Glomerular endothelial cell (primary cell): ENCODE data around the gene ZNF740. TPM values are rescaled to one million over a fixed set of nuclear protein-coding genes. Genes with fewer than 3 reads are reported as not detected.
"Not testable (repeated sequence)": the region's sequence is repeated elsewhere in the genome, so short reads cannot be mapped to it uniquely, and the experiment has no call there.

ENCODE experiments used
- DNase-seq: peaks from one replicate; pipeline ENCODE4 v3.0.0-alpha.2; 2011; ENCODE audit warnings: low read depth, low spot score; ENCODE audit errors: extremely low read depth
- total RNA-seq: library from RNA; depleted of rRNA; stranded (reverse); fragments of >200 nt; gene quantifications from 2 replicates; pipeline ENCODE4 v1.2.3, GENCODE V29; 2015

The ZNF740 gene
- total RNA-seq, 1 donor from 2014 or later: 9.2 TPM

DNA sequence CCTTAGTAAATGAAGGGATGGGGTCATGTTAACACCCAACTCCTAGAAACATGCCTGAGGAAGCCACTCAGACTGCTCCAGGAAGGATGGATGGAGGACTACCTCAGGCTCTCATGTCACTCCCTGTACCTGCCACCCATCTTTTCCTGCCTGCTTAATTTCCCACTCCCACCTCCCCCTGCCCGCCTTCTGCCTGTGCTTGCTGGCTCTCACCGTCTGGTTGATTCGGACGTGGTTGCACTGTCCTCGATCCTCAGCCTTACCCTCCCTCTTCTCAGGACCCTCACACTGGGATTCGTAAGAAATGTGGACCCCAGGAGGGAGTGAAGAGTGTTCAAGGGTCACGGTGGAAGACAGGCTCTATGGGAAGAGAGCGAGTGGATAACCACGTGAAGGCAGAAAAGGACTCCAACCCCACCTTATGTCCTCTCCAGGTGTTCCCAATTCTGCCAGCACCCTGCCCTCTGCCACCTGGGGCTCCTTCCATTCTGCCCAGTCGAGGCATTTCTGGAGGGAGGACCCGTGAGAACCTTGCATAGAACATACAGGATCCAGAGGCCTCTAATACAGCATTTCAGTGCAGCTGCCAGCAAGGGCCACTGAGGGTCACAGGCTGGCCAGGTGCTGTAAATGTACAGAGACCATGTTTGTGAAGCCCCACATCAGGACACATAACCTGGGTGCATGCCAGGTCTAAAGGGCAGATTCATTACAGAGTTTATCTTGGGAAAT lies 13.6 kb downstream of the ZNF740 start:
- DNase-seq: no peak

DNA sequence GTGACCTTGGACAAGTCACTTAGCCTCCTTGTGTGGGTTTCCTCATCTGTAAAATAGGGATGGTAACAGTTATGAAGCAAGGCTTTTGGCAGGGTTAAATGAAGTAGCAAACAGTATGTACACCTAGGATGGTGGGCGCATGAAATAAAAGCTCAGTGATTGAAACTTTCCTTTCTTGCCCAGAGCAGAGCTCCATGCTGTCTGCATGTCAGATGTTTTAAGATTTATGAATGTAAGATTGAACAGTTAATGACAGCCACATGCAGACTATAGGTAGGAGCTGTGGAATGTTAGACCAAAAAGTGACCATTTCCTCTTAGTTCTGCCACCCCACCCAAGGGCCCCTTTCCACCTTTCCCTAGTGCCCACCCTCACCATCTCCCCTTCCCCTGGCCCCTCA lies 14.5 kb downstream of the ZNF740 start:
- no peak for DNase-seq

DNA sequence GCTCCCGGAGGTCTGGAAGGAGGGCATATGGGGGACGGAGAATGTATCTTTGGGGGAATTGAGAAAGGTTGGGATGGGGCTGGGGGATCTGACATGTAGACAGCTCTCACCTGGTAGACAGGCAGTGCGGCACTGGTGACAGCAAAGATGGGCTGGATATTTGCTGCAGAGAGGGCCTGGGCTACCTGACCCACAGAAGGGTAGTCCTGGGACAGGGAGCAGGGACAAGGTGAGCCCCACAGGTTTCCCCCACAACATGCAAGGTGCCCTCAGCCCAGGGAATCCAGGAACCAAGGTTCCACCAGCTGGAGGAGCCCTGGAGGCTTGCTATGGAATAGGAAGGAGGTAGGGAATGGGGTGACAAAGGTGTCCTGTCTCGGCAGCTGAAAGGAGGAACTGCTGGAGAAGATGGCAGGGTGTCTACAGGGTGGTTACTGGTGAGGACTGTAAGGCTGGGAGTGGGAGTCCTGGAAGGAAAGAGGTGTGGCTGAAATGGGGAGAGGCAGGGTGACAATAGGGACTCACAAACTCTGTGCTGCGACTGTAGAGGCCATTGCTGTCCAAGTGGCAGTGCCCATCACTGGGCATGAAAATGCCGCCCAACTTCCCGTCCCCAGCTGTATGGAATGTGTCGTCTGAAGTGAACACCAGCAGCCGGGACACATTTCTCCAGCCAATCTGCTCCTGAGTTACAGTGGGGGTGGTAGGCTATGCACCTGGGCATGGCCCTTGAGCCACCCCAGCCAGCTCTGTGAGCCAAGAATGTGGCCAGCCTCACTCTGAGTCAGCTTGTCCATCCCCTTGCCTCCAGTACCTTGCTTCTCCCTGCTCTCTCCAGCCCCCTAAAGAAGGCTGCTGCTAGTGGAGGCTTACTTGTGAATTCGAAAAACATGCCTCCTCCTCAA lies 15.2 kb downstream of the ZNF740 start:
- DNase-seq: no peak

DNA sequence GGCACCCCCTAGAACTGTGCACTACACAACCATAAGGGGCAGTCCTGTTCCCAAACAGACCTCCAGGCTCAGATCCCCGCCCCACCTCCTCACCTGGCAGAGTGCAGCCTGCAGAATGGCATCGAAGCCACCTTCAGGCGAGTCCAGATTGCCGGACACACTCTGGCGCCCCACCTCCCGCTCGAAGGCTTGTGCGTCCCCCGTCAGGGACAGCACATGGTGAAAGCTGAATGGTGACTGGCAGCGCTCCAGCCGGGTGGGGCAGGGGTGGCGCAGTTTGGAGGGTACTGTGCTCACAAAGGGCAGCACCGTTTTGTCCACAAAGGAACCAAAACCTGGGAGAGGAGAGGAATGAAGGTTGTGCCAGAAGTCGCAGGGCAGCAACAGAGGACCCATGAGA lies 16.0 kb downstream of the ZNF740 start:
- DNase-seq: no peak

DNA sequence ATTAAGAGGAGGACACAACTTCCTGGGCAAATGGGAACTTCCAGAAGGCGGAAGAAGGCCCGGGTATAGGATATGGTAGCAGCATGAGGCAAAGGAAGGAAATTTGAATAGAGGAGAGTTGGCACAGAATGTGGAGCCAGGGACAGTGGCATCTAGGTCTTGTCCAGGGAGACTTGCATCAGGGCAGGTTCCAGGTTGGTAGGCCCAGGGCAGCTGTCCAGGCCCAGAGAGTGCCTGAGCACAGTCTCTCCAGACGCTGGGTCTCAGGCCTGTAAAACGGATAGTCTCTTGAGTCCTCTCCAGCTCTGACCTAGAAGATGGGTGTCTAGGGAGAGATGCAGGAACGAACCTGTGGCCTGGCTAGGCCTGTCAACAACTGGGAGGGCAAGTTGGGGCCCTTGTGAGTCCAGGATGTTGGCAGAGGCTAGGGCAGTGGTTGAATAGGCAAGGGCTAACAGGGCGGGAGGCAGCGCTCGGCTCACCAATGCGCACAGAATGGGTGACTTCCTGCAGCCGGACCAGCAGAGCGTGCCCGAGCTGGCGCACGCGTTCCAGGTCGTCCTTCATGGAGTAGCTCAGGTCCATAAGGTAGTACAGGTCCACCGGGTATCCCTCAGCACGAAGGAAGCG lies 16.6 kb downstream of the ZNF740 start:
- DNase-seq: no peak

DNA sequence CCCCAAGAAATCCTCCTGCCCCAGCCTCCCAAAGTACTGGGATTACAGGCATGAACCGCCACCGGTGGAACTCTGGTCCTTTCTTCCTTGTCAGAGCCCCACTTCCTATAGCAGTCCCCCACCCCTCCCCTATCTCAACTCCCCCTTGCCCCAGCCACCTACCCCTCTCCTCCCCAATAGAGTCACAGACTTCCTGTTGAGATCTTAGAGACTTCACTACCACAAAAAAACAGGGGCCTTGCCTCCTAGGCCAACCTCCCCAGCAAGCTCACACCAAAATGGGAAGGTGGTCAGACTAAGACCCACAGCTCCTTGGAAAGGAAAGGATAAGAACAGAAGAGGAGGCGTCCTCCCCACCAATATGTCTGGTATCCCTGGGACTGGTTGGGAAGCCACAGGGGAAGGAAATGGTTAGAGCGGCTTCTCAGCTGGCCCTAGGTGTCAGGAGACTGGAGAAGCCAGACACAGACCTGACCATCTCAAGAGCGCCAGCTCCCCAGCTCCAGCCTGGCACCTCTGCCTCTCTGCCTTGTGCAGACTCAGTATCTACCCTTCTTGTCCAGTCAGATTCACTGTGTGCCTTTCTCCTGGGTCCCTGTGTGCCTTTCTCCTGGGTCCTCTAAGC lies 18.1 kb downstream of the ZNF740 start:
- no peak for DNase-seq

DNA sequence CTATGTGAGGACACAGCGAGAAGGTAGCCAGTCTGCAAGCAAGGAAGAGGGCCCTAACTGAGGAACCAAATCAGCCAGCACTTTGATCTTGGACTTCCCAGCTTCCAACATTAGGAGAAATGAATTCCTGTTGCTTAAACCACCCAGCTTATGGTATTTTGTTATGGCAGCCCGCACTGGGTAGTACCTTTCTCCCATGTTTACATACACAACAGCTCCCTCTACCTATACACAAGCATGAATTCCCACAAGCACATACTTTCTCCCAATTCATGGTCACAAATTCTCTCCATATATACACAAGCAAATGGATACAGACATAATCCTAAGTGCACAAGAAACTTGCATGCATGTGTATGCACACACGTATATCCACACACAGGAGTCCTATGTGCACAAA lies 19.2 kb downstream of the ZNF740 start:
- no peak for DNase-seq

DNA sequence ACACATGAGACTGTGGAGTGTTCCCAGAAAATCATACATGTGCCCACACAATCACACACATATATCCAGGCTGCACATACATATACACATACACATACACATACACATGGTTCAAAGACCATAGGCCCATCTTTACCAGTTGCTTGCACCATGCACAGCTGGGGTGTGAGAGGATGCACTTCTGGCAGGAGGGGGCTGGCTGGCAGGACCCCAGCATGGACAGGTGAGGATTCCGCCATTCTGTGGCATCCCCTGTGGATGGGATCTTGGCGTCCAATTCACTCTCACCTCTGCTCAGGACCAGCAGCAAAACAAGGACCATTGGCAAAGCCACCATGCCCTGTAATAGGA lies 19.6 kb downstream of the ZNF740 start:
- DNase-seq: no peak

DNA sequence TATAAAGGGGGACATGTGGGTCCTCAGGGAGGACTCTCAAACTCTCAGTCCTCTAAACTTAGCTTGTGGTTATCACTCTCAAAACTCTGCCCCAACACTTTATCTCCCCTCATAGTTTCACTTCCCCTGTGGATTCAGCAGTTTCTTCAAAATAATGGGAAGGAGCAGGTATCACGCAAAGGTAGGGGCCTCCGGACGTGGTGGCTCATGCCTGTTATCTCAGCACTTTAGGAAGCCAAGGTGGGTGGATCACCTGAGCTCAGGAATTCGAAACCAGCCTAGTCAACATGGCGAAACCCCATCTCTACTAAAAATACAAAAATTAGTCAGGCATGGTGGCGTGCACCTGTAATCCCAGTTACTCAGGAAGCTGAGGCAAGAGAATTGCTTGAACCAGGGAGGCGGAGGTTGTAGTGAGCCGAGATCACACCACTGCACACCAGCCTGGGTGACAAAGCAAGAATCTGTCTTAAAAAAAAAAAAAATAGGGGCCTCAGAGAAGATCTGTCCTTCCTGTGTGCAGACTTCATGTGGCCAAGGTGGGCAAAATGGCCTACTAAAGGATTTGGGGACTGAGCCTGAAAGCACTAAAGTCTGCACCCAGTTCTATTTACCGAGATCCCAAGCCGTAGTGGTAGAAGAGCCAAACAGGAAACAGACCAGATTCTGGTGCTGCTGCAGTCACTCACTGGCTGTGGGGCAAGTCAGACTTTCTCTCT lies 20.1 kb downstream of the ZNF740 start:
- DNase-seq: no peak

DNA sequence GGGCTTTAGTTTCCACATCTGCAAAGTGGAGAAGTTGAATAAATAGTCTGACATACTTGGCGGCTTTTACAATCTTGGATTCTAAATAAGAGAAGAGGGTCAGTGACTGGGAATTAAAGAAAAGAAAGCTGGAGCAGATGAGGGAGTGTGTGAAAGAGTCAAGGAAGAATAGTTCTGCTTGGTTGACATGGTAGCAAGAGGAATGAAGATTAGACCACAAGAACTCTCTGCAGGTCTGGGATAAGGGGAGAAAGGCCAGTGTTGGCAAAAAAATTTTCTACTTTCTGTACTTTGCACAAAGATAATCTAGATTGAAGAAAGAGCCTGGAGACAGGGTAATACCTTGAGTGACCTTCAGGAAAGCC lies 20.6 kb downstream of the ZNF740 start:
- DNase-seq: no peak

DNA sequence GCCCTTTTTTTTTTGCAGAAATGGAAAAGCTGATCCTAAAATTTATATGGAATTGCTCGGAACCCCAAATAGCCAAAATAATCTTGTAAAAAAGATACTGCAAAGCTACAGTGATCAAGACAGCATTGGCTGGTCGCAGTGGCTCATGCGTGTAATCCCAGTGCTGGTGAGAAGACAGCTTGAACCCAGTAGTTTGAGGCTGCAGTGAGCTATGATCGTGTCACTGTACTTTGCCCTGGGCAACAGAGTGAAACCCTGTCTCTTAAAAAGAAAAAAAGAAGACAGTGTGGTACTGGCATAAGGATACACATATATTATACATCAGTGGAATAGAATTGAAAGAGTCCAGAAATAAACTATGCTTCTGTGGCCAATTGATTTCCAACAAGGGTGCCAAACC lies 21.1 kb downstream of the ZNF740 start:
- DNase-seq: no peak

DNA sequence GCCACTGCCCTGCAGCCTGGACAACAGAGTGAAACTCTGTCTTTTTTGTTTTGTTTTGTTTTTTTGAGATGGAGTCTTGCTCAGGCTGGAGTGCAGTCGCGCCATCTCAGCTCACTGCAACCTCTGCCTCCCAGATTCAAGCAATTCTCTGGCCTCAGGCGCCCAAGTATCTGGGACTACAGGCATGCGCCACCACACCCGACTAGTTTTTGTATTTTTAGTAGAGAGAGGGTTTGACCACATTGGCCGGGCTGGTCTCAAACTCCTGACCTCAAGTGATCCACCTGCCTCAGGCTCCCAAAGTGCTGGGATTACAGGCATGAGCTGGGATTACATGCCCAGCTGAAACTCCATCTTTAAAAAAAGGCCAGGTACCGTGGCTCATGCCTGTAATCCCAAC lies 21.8 kb downstream of the ZNF740 start:
- DNase-seq: not testable (repeated sequence)

DNA sequence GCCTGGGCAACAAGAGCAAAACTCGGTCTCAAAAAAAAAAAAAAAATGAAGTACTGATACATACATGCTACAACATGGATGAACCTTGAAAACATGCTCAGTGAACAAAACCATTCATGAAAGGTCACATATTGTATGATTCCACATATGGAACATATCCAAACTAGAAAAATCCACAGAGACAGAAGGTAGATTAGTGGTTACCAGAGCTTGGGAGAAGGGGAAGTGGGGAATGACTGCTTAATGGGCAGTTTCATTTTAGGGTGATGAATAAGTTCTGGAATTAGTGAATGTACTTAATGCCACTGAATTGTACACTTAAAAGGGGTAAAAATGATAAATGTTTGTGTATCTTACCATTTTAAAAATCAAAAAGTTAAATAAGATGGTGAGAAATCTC lies 23.8 kb downstream of the ZNF740 start:
- DNase-seq: no peak

DNA sequence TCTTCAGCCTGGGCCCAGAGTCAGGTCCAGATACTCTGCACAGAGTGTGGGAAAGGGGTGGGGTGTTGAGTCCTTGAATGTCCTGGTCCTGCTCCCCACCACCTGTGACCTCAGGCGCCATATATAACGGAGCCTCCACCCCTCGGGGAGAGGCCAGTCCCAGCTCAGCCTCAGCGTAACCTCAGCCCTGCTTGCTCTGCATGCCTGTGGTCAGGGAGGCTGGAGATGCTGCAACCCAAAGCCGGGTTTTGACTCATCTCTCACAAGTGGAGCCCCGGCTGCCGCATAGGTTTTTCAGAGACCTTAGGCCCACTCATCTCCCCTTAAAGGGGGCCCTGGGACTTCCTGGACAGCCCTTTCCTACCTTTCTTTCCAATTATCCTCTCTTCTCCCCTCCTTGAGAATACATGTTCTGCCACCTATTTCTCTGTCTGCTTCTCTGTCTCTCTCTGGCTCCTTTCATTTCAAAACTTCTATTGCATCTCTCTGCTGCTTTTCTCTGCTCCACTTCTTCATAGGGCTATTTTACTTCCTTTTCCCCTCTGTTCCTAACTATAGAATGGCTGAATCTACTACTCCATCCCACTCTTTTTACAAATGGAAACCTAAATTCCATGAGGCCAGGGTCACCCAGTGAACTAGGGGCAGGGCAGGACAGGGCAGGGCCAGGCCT lies 25.4 kb downstream of the ZNF740 start:
- no peak for DNase-seq

DNA sequence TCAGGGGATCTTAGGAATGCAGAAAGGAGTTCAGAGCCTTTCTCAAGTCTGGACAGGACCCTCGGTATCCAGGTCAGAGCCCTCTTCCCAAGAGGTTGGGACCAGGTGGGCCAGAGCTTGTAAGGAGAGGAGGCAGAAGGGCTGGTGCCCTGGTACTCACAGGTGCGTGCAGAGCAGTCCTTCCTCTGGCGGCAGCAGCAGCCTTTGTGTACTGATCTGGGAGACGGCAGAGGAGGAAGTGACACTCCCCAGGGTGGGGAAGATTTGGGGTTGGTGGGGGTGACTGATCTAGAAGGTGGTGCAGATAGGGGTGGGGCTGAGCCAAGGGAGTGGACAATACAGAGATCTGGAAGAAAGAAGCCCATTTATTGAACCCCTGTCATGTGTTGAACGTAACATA lies 26.5 kb downstream of the ZNF740 start, which contains the start of gene ITGB7:
TSS of gene ITGB7 (minus strand) at position 210 of the 400 bp plus-strand sequence. CDS start 6,808 bp downstream, outside the sequence.
- no peak for DNase-seq

DNA sequence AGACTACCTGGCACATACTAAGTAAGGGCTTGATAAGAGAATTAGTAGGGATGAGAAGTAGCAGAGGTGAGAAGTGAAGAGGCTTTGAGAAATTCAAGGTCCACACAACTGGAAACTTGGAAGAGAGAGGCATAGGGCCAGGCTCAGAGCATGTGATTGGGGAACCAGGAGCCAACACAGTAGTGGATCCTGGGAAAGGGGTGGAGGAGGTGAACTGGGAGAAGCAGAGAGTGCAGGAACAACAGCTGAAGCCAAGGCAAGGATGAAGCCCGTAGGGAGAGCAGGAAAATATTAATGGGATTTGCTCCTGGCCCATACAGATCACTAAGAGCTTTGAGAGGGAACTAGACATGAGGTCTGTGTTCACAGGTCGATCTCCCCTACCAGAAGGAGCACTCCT lies 27.9 kb downstream of the ZNF740 start:
- DNase-seq: no peak

DNA sequence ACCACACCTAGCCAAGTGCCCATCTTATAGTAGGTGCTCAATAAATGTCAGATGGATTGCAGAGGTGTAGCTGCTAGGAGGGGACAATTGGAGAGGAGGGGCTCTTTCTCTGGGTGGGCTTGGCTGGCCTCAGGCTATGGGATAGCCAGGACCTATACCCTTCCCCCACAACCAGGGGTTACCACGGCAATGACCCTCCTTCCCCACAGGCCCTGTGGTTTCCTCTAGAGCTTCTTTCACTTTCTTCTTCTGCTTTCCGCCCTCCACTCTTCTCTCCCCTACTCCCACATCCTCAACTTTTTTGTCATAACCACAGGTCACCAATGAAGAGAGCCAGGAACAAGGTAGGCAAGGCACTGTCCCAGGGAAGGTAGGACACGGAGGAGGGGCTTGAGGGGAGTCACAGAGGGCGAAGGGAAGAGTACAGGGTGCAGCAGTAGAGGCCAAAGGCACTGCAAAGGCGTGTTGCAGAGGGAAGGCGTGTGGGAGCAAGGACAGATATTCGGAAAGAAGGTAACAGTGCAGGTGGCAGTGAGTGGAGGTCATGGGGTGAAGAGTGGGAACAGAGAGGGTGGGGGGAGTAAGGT lies 28.4 kb downstream of the ZNF740 start:
- no peak for DNase-seq

DNA sequence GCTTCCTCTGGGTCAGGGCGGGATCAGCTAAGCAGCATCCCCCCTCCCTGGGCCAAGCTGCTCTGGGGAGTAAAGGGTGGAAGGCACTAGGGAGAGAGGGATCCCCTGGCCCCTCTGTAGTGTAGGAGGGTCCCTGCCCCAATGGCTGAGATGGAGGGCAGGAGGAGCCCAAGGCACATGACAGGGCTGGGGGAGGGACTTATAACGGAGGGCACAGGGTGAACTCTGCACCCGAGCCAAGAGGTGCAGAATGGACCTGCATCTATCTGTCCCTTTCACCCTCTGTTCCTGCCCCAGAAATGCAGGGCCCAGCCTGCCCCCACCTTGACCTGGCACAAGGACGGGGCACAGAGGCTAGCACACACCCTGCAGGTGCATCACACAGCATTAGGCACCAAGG lies 30.3 kb downstream of the ZNF740 start:
- no peak for DNase-seq

DNA sequence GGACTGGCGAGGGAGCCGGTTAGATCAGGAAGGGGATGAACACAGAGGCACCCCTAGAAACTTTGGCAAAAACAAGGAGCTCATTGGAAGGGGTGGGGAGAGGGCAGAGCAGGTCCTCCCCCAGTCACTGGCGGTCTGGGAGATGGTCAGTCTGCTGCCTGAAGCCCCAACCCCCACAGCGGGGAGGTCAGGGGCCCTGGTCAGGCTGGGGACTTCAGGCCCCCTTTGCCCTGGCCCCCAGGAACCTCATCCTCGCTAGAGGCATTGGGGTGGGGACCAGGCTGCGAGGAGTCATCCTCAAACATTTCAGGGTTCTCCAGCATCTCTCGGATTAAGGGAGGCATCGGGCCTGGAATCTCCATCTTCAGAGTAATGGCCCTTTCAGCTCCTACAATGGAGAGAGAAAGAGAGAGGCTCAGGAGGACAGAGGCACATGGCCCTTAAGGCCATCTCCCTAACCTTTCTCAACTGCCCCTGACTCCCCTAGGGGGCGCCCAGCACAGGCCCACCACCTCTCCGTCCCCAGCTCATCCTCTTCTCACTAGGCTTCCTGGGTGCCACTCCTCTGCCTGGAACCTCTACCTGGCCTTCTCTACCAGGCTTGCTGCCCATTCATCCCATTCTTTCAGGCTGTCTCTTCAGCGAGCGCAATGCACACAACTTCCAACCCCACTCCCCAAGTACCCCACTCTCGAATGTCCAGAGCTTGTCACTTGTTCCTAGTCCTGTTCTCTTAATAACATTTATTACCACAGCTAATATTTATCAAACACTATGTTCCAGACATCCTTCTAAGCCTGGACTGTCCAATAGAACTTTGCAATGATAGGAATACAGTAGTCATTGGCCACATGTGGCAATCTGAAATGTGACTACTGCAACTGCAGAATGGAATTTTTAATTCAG lies 31.2 kb downstream of the ZNF740 start:
- no peak for DNase-seq
